Common myeloid progenitor, CD34-positive (primary cell): ENCODE data around the gene SEMA4D.

Source experiments
- CTCF ChIA-PET: fragments of 350-600 bp; sonication (Branson Sonifier 250); formaldehyde crosslinking; loops from one replicate; lab custom pipeline; 2021; ENCODE audit warnings: antibody characterized with exemption; lab: Charles Lee
- POLR2A ChIA-PET: fragments of 350-600 bp; sonication (Branson Sonifier 250); formaldehyde crosslinking; loops from one replicate; lab custom pipeline; 2021; ENCODE audit warnings: antibody characterized with exemption; lab: Charles Lee
- DNase-seq, 3 donors: peaks; one replicate each; pipeline versions ENCODE4 v3.0.0 to v3.0.0-alpha.2; 2013
- H3K27ac ChIP-seq, 2 experiments: 1 replicate in 1 of 2; 2 replicates in 1 of 2; pipeline ENCODE4 v1.7.0; 2013; ENCODE audit warnings: inconsistent platforms in 2 of 2, low read length in 2 of 2, mild to moderate bottlenecking in 2 of 2, low read depth in 1 of 2, moderate library complexity in 1 of 2; ENCODE audit not compliant: severe bottlenecking in 2 of 2, insufficient read depth in 1 of 2, poor library complexity in 1 of 2
- H3K27me3 ChIP-seq, 5 experiments: replicated peaks in 2 of 5; 1 replicate in 3 of 5; 2 replicates in 2 of 5; pipeline versions ENCODE4 v1.6.1 to v1.7.0; 2013; ENCODE audit warnings: low read length in 4 of 5, mild to moderate bottlenecking in 2 of 5, moderate library complexity in 2 of 5, inconsistent platforms in 1 of 5; ENCODE audit not compliant: insufficient read depth in 5 of 5, control insufficient read depth in 4 of 5
- H3K36me3 ChIP-seq, 4 experiments: 1 replicate in 2 of 4; 2 replicates in 2 of 4; pipeline versions ENCODE4 v1.6.1 to v1.7.0; 2013; ENCODE audit warnings: low read length in 3 of 4, control low read depth in 1 of 4, mild to moderate bottlenecking in 1 of 4; ENCODE audit not compliant: control insufficient read depth in 4 of 4, insufficient read depth in 4 of 4
- H3K4me1 ChIP-seq, 4 experiments: 1 replicate in 3 of 4; 2 replicates in 1 of 4; pipeline versions ENCODE4 v1.6.1 to v1.7.1; 2013; ENCODE audit warnings: low read length in 3 of 4, mild to moderate bottlenecking in 3 of 4, control low read depth in 1 of 4, inconsistent platforms in 1 of 4, moderate library complexity in 1 of 4; ENCODE audit not compliant: control insufficient read depth in 4 of 4, insufficient read depth in 4 of 4; ENCODE audit errors: control extremely low read depth in 1 of 4
- H3K4me3 ChIP-seq, 7 experiments: 1 replicate in 4 of 7; 2 replicates in 3 of 7; pipeline versions ENCODE4 v1.5.1 to v1.7.0; 2013; ENCODE audit warnings: mild to moderate bottlenecking in 7 of 7, low read length in 6 of 7, moderate library complexity in 6 of 7, inconsistent platforms in 2 of 7, low read depth in 2 of 7, control low read depth in 1 of 7; ENCODE audit not compliant: insufficient read depth in 4 of 7, control insufficient read depth in 1 of 7; ENCODE audit errors: extremely low read depth in 1 of 7
- H3K9me3 ChIP-seq, 5 experiments: 1 replicate in 4 of 5; 2 replicates in 1 of 5; pipeline versions ENCODE4 v1.6.1 to v1.7.1; 2013; ENCODE audit warnings: low read length in 4 of 5, mild to moderate bottlenecking in 2 of 5, inconsistent platforms in 1 of 5, low read depth in 1 of 5, moderate library complexity in 1 of 5; ENCODE audit not compliant: control insufficient read depth in 4 of 5, insufficient read depth in 2 of 5; ENCODE audit errors: control extremely low read depth in 1 of 5
- WGBS: methylation state at CpG from one replicate; pipeline ENCODE4 v1.1.5; 2013; ENCODE audit not compliant: insufficient coverage; 5-methylcytosine and 5-hydroxymethylcytosine counted together

The SEMA4D gene

GRCh38 chr9:89431930-89432725 is 65.8 kb downstream of the SEMA4D start:
- 82% methylated on average over 4 of the region's 6 CpGs for WGBS
- H3K4me1 ChIP-seq: peaks cover 4 to 60% (median 57%) of the 10 kb centered on the region in 4 experiments
- ChIA-PET CTCF (interaction anchor here (1.0 to 9.6 kb wide), 6 partner anchors 8 to 120 kb away, joined by 3 to 106 read pairs (median 10); no protein-coding TSS in a partner anchor), POLR2A (no interaction called here)
- no peaks in the 10 kb centered on the region for H3K27me3 ChIP-seq
- no peak overlapping the region for H3K4me3 ChIP-seq
- no peak overlapping the region for H3K27ac ChIP-seq
- peaks cover 0 to 16% (median 4%) of the 10 kb centered on the region in 4 experiments for H3K36me3 ChIP-seq
- DNase-seq: peak in 1 of 3 donors; percentile 60
- H3K9me3 ChIP-seq: no peaks in the 10 kb centered on the region

GRCh38 chr9:89430995-89431394 is 66.9 kb downstream of the SEMA4D start:
- no peak overlapping the region for H3K27ac ChIP-seq
- WGBS: 83% methylated on average over 1 of the region's 6 CpGs
- peaks cover 13 to 60% (median 57%) of the 10 kb centered on the region in 4 experiments for H3K4me1 ChIP-seq
- H3K4me3 ChIP-seq: no peak overlapping the region
- ChIA-PET POLR2A (no interaction called here), CTCF (interaction anchor here (1.1 to 9.6 kb wide), 7 partner anchors 9 to 121 kb away, joined by 3 to 106 read pairs (median 16); no protein-coding TSS in a partner anchor)
- H3K36me3 ChIP-seq: peaks cover 0 to 16% (median 4%) of the 10 kb centered on the region in 4 experiments
- no peaks in the 10 kb centered on the region for H3K9me3 ChIP-seq
- DNase-seq: no peak
- no peaks in the 10 kb centered on the region for H3K27me3 ChIP-seq

GRCh38 chr9:89428901-89429890 is 68.7 kb downstream of the SEMA4D start:
- Histone ChIP-seq H3K4me1 (peaks cover 13 to 78% (median 71%) of the 10 kb centered on the region in 4 experiments), H3K36me3 (peaks cover 0 to 15% (median 4%) of the 10 kb centered on the region in 4 experiments)
- POLR2A ChIA-PET: interaction anchor here (0.7 to 1.2 kb wide), 3 partner anchors 20 to 120 kb away, joined by 3 to 4 read pairs (median 3); no protein-coding TSS in a partner anchor

GRCh38 chr9:89428222-89428761 is 69.6 kb downstream of the SEMA4D start:
- 79% methylated on average over 12 of the region's 13 CpGs for WGBS
- Histone ChIP-seq H3K27ac (no peak overlapping the region), H3K9me3 (no peaks in the 10 kb centered on the region), H3K4me1 (peaks cover 13 to 87% (median 77%) of the 10 kb centered on the region in 4 experiments), H3K36me3 (peaks cover 0 to 6% (median under 1%) of the 10 kb centered on the region in 4 experiments), H3K4me3 (no peak overlapping the region), H3K27me3 (no peaks in the 10 kb centered on the region)
- ChIA-PET CTCF (interaction anchor here (0.8 to 9.6 kb wide), 17 partner anchors 10 to 165 kb away, joined by 3 to 106 read pairs (median 5); no protein-coding TSS in a partner anchor), POLR2A (interaction anchor here (1.2 kb wide), 1 partner anchor 19 kb away, joined by 3 read pairs; no protein-coding TSS in a partner anchor)
- DNase-seq: no peak

More at GRCh38 chr9:89428901-89429890, 68.7 kb downstream of the SEMA4D start:
- CTCF ChIA-PET: interaction anchor here (0.6 to 9.6 kb wide), 29 partner anchors 8 to 198 kb away, joined by 3 to 106 read pairs (median 4); no protein-coding TSS in a partner anchor
- peak; percentile 61 to 75 (median 64) for DNase-seq
- 96% methylated on average over 17 of the region's 25 CpGs for WGBS
- Histone ChIP-seq H3K27ac (no peak overlapping the region), H3K4me3 (no peak overlapping the region), H3K27me3 (no peaks in the 10 kb centered on the region), H3K9me3 (no peaks in the 10 kb centered on the region)

GRCh38 chr9:89427621-89428221 is 70.2 kb downstream of the SEMA4D start:
- POLR2A ChIA-PET: interaction anchor here (0.6 kb wide), 1 partner anchor 104 kb away, joined by 3 read pairs; no protein-coding TSS in a partner anchor
- Histone ChIP-seq H3K36me3 (peaks cover 0 to 5% (median 0%) of the 10 kb centered on the region in 4 experiments), H3K27me3 (no peaks in the 10 kb centered on the region), H3K4me3 (no peak overlapping the region), H3K4me1 (peaks cover 16 to 89% (median 77%) of the 10 kb centered on the region in 4 experiments), H3K9me3 (no peaks in the 10 kb centered on the region), H3K27ac (no peak overlapping the region)
- 95% methylated on average over 17 of the region's 17 CpGs for WGBS
- CTCF ChIA-PET: interaction anchor here (1.2 to 9.6 kb wide), 8 partner anchors 16 to 124 kb away, joined by 3 to 106 read pairs (median 6); no protein-coding TSS in a partner anchor
- DNase-seq: peak in 2 of 3 donors; percentile 47 to 56
